Right lobe of liver (tissue), 6 donors: Measurements from ENCODE around the gene TRIM21. TPM values are rescaled to one million over a fixed set of nuclear protein-coding genes. Genes with fewer than 3 reads are reported as not detected.
"Not testable (repeated sequence)": the region's sequence is repeated elsewhere in the genome, so short reads cannot be mapped to it uniquely, and the experiment has no call there.

Experiments used
- ATAC-seq, 4 donors: fragments of 200-7000 bp; cut with Tn5 transposase; one replicate each; pipeline ENCODE4 v1.9.1; 2020; ENCODE audit warnings: mild to moderate bottlenecking in 4 of 4, moderate library complexity in 4 of 4
- DNase-seq, 3 donors: peaks; one replicate each; pipeline ENCODE4 v3.0.0-alpha.2; 2020
- H3K27ac ChIP-seq, 3 donors: fragments of 200-600 bp; one replicate each; pipeline ENCODE4 v1.8.0; 2022
- H3K27me3 ChIP-seq, 2 donors: fragments of 200-600 bp; one replicate each; pipeline ENCODE4 v1.8.0; 2022
- H3K36me3 ChIP-seq, 4 donors: fragments of 200-600 bp; sonication (generic) in 1 of 4; one replicate each; pipeline versions ENCODE4 v1.5.1 to v1.8.0; 2017 to 2022; ENCODE audit warnings: control low read depth in 1 of 4
- H3K4me1 ChIP-seq, 4 donors: fragments of 200-600 bp; sonication (generic) in 1 of 4; one replicate each; pipeline versions ENCODE4 v1.5.1 to v1.8.0; 2017 to 2022; ENCODE audit warnings: control low read depth in 1 of 4
- H3K4me3 ChIP-seq, 3 donors: fragments of 200-600 bp; one replicate each; pipeline ENCODE4 v1.8.0; 2022
- H3K9me3 ChIP-seq, 4 donors: fragments of 200-600 bp; sonication (generic) in 1 of 4; one replicate each; pipeline versions ENCODE4 v1.5.1 to v1.8.0; 2017 to 2022; ENCODE audit warnings: control low read depth in 1 of 4
- POLR2A ChIP-seq: fragments of 450-650 bp; IDR thresholded peaks from one replicate; pipeline ENCODE4 v1.6.1; 2017; ENCODE audit warnings: antibody characterized with exemption, mild to moderate bottlenecking
- WGBS: methylation state at CpG from one replicate; pipeline ENCODE4 v1.1.6; 2018; ENCODE audit warnings: low coverage, low lambda C conversion rate; ENCODE audit not compliant: insufficient coverage; ENCODE audit errors: missing lambda C conversion rate; 5-methylcytosine and 5-hydroxymethylcytosine counted together
- intact Hi-C, 2 donors: fragments of 100-400 bp; cut with DNase I; formaldehyde crosslinking; loops; one replicate each; pipeline versions ENCODE4 v1.11.2 to v1.14.1; 2022
- total RNA-seq, 6 experiments: library from RNA; depleted of rRNA in 2 of 6; stranded (reverse); fragments of >200 nt in 2 of 6; fragmentation: NEBNext Ultra II Directional in 3 of 6; extraction: Animal tissue kit (Norgen Biotek cat#: 25700) in 3 of 6; gene quantifications; one replicate each; pipeline versions ENCODE4 v1.1.0 to v1.2.4, GENCODE V29; 2016 to 2023
- TF ChIP-seq, protein P1 (sequence below), 4 donors: fragments of 200-600 bp in 3 of 4; fragments of 450-650 bp in 1 of 4; IDR thresholded peaks; one replicate each; pipeline versions ENCODE4 v1.5.1 to v1.8.0; 2016 to 2022; ENCODE audit warnings: antibody characterized with exemption in 4 of 4, mild to moderate bottlenecking in 2 of 4
- donor health status: DM: no; HTN: yes; CAD: no.
- donor health status: DM: no; HTN: no; CAD: no.
- donor health status: DM: no; HTN: no; CAD: no.
- donor health status: DM: no; HTN: yes; CAD: no.
- donor health status: DM: no; HTN: yes; CAD: no.

Gene TRIM21
- total RNA-seq, 6 experiments from 2014 or later: 5.8 to 19.4 (median 10.4) TPM

- 56% methylated on average over 4 of the region's 4 CpGs for WGBS
- H3K27ac ChIP-seq: no peak overlapping the region
- DNase-seq (no peak), ATAC-seq (no peak)
- no peaks in the 10 kb centered on the region for H3K27me3 ChIP-seq
- no peaks in the 10 kb centered on the region for H3K9me3 ChIP-seq
- no peak overlapping the region for H3K4me3 ChIP-seq
- intact Hi-C loops: no loop called here
- TF ChIP-seq POLR2A: no peak
- TF ChIP-seq, protein P1, sequence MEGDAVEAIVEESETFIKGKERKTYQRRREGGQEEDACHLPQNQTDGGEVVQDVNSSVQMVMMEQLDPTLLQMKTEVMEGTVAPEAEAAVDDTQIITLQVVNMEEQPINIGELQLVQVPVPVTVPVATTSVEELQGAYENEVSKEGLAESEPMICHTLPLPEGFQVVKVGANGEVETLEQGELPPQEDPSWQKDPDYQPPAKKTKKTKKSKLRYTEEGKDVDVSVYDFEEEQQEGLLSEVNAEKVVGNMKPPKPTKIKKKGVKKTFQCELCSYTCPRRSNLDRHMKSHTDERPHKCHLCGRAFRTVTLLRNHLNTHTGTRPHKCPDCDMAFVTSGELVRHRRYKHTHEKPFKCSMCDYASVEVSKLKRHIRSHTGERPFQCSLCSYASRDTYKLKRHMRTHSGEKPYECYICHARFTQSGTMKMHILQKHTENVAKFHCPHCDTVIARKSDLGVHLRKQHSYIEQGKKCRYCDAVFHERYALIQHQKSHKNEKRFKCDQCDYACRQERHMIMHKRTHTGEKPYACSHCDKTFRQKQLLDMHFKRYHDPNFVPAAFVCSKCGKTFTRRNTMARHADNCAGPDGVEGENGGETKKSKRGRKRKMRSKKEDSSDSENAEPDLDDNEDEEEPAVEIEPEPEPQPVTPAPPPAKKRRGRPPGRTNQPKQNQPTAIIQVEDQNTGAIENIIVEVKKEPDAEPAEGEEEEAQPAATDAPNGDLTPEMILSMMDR (IDR thresholded peaks at IDR 0.05): no peak
- no peaks in the 10 kb centered on the region for H3K4me1 ChIP-seq
- no peaks in the 10 kb centered on the region for H3K36me3 ChIP-seq
These were observed 36.5 kb upstream of the TRIM21 start for GRCh38 chr11:4430051-4430450.

GRCh38 chr11:4418403-4418802, 24.9 kb upstream of the TRIM21 start:
- H3K27ac ChIP-seq: no peak overlapping the region
- no peak overlapping the region for H3K4me3 ChIP-seq
- H3K27me3 ChIP-seq: no peaks in the 10 kb centered on the region
- H3K4me1 ChIP-seq: no peaks in the 10 kb centered on the region
- H3K9me3 ChIP-seq: no peaks in the 10 kb centered on the region
- no peaks in the 10 kb centered on the region for H3K36me3 ChIP-seq
- whole genome bisulfite sequencing: 54% methylated on average over 6 of the region's 8 CpGs
- TF ChIP-seq, protein P1 (IDR thresholded peaks at IDR 0.05): no peak
- TF ChIP-seq POLR2A: no peak
- no peak for DNase-seq
- intact Hi-C loops: no loop called here
- no peak for ATAC-seq

- Histone ChIP-seq H3K4me3 (no peak overlapping the region), H3K36me3 (no peaks in the 10 kb centered on the region), H3K9me3 (no peaks in the 10 kb centered on the region), H3K4me1 (no peaks in the 10 kb centered on the region), H3K27me3 (no peaks in the 10 kb centered on the region), H3K27ac (no peak overlapping the region)
- TF ChIP-seq, protein P1 (IDR thresholded peaks at IDR 0.05): no peak
- TF ChIP-seq POLR2A: no peak
- intact Hi-C loops: no loop called here
- DNase-seq (no peak), ATAC-seq (no peak)
- 71% methylated on average over 1 of the region's 1 CpG for WGBS
These were observed 23.3 kb upstream of the TRIM21 start for GRCh38 chr11:4416816-4417215.

GRCh38 chr11:4416306-4416705, 22.8 kb upstream of the TRIM21 start:
- TF ChIP-seq POLR2A: no peak
- TF ChIP-seq, protein P1 (IDR thresholded peaks at IDR 0.05): no peak
- 24% methylated on average over 1 of the region's 1 CpG for WGBS
- H3K4me1 ChIP-seq: no peaks in the 10 kb centered on the region
- no peaks in the 10 kb centered on the region for H3K27me3 ChIP-seq
- no peak overlapping the region for H3K27ac ChIP-seq
- no peaks in the 10 kb centered on the region for H3K9me3 ChIP-seq
- H3K4me3 ChIP-seq: no peak overlapping the region
- ATAC-seq: no peak
- intact Hi-C loops: no loop called here
- DNase-seq: no peak
- H3K36me3 ChIP-seq: no peaks in the 10 kb centered on the region

DNA sequence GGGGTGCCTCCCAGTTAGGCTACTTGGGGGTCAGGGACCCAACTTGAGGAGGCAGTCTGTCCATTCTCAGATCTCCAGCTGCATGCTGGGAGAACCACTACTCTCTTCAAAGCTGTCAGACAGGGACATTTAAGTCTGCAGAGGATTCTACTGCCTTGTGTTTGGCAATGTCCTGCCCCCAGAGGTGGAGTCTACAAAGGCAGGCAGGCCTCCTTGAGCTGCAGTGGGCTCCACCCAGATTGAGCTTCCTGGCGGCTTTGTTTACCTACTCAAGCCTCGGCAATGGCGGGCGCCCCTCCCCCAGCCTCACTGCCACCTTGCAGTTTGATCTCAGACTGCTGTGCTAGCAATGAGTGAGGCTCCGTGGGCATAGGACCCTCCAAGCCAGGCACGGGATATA, 12.7 kb upstream of the TRIM21 start:
- ATAC-seq, intact Hi-C loops, H3K4me1 ChIP-seq, H3K27ac ChIP-seq, H3K4me3 ChIP-seq, DNase-seq, H3K27me3 ChIP-seq, H3K9me3 ChIP-seq, H3K36me3 ChIP-seq: not testable (repeated sequence)
- 88% methylated on average over 4 of the region's 6 CpGs for WGBS
